ENCODE data around the gene SPRED2.

GRCh38 chr2:65435625-65436168 is 3.3 kb upstream of the SPRED2 start:
- TF ChIP-seq POLR2A (IDR thresholded peaks at IDR 0.05; ENCODE audit: low read depth, low read length), result no peak; the same call in 1 of the 2 replicates
- TF ChIP-seq POLR2AphosphoS5 (IDR thresholded peaks at IDR 0.05; ENCODE audit: low read depth, low read length), result no peak
- peak; percentile 22; the same call in 1 of the 2 replicates for TF ChIP-seq TAF1 (IDR thresholded peaks at IDR 0.05; ENCODE audit: borderline replicate concordance, low read depth, low read length)
